ENCODE data around the gene RPS6KC1. TPM values are rescaled to one million over a fixed set of nuclear protein-coding genes. Genes with fewer than 3 reads are reported as not detected.

Gene RPS6KC1
- total RNA-seq, 1 donor from 2014 or later = 32.6 TPM

DNA sequence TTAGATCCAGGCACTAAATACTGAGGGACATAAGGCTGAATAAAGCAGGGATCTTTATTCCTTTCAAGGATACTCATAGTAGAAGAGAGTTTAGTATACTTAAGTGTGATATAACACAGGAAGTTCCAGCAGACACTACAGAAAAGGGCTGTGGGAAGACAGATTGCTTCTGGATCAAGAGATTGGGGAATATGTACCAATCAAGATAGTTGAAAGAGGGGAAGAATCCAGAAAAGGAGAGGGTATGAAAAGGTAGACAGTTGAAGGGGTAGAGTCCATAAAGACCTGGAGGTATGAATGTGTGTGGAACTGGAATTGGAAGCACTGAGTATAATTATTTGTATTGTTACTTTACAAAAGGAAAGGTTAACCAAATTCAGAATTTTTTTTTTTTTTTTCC lies 2.4 kb downstream of the RPS6KC1 start:
- Histone ChIP-seq H3K9me3 (ENCODE audit: low read depth) (no peaks in the 10 kb centered on the region), H3K4me2 (no peak overlapping the region), H3K9ac (no peak overlapping the region), H3F3A (ENCODE audit: low read depth) (no peaks in the 10 kb centered on the region), H3K27ac (no peak overlapping the region), H3K4me3 (no peak overlapping the region), H3K4me1 (peaks cover 4% of the 10 kb centered on the region), H4K20me1 (ENCODE audit: low read depth) (no peaks in the 10 kb centered on the region), H3K27me3 (peaks cover 6% of the 10 kb centered on the region), H3K79me2 (ENCODE audit: low read depth) (peaks cover 42% of the 10 kb centered on the region), H3K36me3 (no peaks in the 10 kb centered on the region), H2AFZ (replicated peaks) (no peak overlapping the region)
- H3K27ac Mint-ChIP-seq = no peak overlapping the region
- H3K9me3 Mint-ChIP-seq = peaks cover 16% of the 10 kb centered on the region
- no peaks in the 10 kb centered on the region for H3K27me3 Mint-ChIP-seq (ENCODE audit: insufficient read depth, low read depth)
- DNase-seq (ENCODE audit: low spot score) = no peak
- H3K4me1 Mint-ChIP-seq = peaks cover 19% of the 10 kb centered on the region
- TF ChIP-seq EZH2 (IDR thresholded peaks at IDR 0.05) (no peak), EZH2phosphoT487 (IDR thresholded peaks at IDR 0.05) (no peak)
- TF ChIP-seq, protein P1, sequence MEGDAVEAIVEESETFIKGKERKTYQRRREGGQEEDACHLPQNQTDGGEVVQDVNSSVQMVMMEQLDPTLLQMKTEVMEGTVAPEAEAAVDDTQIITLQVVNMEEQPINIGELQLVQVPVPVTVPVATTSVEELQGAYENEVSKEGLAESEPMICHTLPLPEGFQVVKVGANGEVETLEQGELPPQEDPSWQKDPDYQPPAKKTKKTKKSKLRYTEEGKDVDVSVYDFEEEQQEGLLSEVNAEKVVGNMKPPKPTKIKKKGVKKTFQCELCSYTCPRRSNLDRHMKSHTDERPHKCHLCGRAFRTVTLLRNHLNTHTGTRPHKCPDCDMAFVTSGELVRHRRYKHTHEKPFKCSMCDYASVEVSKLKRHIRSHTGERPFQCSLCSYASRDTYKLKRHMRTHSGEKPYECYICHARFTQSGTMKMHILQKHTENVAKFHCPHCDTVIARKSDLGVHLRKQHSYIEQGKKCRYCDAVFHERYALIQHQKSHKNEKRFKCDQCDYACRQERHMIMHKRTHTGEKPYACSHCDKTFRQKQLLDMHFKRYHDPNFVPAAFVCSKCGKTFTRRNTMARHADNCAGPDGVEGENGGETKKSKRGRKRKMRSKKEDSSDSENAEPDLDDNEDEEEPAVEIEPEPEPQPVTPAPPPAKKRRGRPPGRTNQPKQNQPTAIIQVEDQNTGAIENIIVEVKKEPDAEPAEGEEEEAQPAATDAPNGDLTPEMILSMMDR (IDR thresholded peaks at IDR 0.05) = no peak
- H3K4me3 Mint-ChIP-seq = no peak overlapping the region
- peaks cover 6% of the 10 kb centered on the region for H3K36me3 Mint-ChIP-seq

DNA sequence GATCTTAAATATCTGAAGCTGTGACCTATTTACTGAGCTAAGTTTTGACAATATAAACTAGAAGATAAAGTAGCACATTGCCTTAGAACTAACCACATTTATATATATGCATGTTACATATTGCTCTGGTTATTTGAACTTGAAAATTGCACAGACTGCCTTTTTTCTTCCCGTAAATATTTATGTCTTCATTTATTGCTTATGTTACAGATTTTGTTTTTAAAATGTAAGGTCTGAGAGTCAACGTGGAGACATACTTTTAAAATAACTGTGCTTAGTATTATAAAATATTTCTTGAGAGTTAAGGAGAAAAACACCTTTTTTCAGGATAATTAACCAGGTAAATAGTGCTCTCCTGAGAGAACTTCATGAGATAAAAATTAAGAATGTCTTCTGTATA lies 3.1 kb downstream of the RPS6KC1 start:
- TF ChIP-seq EZH2phosphoT487 (IDR thresholded peaks at IDR 0.05) (no peak), EZH2 (IDR thresholded peaks at IDR 0.05) (no peak)
- TF ChIP-seq, protein P1 (IDR thresholded peaks at IDR 0.05) = no peak
- Mint-ChIP-seq H3K4me1 (peaks cover 19% of the 10 kb centered on the region), H3K27ac (no peak overlapping the region), H3K4me3 (no peak overlapping the region), H3K9me3 (peaks cover 13% of the 10 kb centered on the region), H3K27me3 (ENCODE audit: insufficient read depth, low read depth) (no peaks in the 10 kb centered on the region), H3K36me3 (peaks cover 7% of the 10 kb centered on the region)
- H3K9ac ChIP-seq = no peak overlapping the region
- no peaks in the 10 kb centered on the region for H3K36me3 ChIP-seq
- no peaks in the 10 kb centered on the region for H3F3A ChIP-seq (ENCODE audit: low read depth)
- no peak overlapping the region for H3K4me3 ChIP-seq
- no peak overlapping the region for H3K4me2 ChIP-seq
- H3K4me1 ChIP-seq = peaks cover 4% of the 10 kb centered on the region
- peaks cover 5% of the 10 kb centered on the region for H3K9me3 ChIP-seq (ENCODE audit: low read depth)
- no peak for DNase-seq (ENCODE audit: low spot score)
- H2AFZ ChIP-seq (replicated peaks) = no peak overlapping the region
- H3K79me2 ChIP-seq (ENCODE audit: low read depth) = peaks cover 49% of the 10 kb centered on the region
- no peaks in the 10 kb centered on the region for H4K20me1 ChIP-seq (ENCODE audit: low read depth)
- H3K27ac ChIP-seq = no peak overlapping the region
- no peaks in the 10 kb centered on the region for H3K27me3 ChIP-seq

DNA sequence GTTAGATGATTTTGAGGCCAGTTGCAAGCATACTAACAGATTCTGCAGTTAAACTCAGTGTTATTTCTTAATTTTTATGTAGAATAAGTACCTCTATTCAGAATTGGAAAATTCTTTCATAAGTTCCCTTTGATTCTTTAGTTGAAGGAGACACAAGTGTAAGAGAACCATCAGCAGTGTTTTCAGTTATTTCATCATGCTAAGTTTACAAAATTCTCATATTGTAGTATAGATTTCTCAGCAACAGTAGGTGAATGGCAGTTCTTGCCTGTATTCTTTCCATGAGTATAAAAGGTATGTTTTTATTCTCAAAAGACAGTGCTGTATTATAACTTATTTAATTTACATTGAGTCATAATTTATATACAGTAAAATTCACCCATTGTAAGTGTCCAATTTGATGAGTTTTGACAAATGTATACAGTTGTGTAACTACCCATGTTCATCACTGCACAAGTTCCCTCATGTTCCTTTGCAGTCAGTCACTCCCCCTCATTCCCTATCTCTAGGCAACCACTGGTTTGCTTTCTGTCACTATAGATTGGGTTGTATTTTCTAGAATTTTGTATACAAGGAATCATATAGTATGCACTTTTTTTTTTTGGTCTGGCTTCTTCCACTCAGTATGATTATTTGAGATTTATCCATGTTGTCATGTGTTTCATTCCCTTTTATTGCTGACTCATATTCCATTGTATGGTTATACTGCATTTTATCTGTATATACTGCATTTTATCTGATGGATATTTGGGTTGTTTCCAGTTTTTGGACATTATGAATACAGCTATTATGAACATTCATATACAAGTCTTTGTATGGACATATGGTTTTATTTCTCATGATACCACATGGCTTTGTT lies 3.9 kb downstream of the RPS6KC1 start:
- TF ChIP-seq EZH2 (IDR thresholded peaks at IDR 0.05) (no peak), EZH2phosphoT487 (IDR thresholded peaks at IDR 0.05) (no peak)
- TF ChIP-seq, protein P1 (IDR thresholded peaks at IDR 0.05) = no peak
- Mint-ChIP-seq H3K27ac (no peak overlapping the region), H3K4me1 (peaks cover 19% of the 10 kb centered on the region), H3K9me3 (peaks cover 15% of the 10 kb centered on the region), H3K27me3 (ENCODE audit: insufficient read depth, low read depth) (no peaks in the 10 kb centered on the region), H3K4me3 (no peak overlapping the region), H3K36me3 (peaks cover 8% of the 10 kb centered on the region)
- Histone ChIP-seq H3K4me1 (peaks cover 4% of the 10 kb centered on the region), H2AFZ (replicated peaks) (no peak overlapping the region), H3K9ac (no peak overlapping the region), H3K27ac (no peak overlapping the region), H3K79me2 (ENCODE audit: low read depth) (peaks cover 57% of the 10 kb centered on the region), H3F3A (ENCODE audit: low read depth) (no peaks in the 10 kb centered on the region), H3K27me3 (no peaks in the 10 kb centered on the region), H3K36me3 (no peaks in the 10 kb centered on the region), H3K9me3 (ENCODE audit: low read depth) (peaks cover 6% of the 10 kb centered on the region), H3K4me2 (no peak overlapping the region), H4K20me1 (ENCODE audit: low read depth) (no peaks in the 10 kb centered on the region), H3K4me3 (no peak overlapping the region)
- DNase-seq (ENCODE audit: low spot score) = no peak
